Activated gamma-delta T cell (primary cell): ENCODE results near the gene EYS.
"Not testable (repeated sequence)": the region's sequence is repeated elsewhere in the genome, so short reads cannot be mapped to it uniquely, and the experiment has no call there.

ENCODE experiments used
- DNase-seq: peaks from one replicate; lab custom pipeline; 2025; lab: John Stamatoyannopoulos, UW

The EYS gene

GRCh38 chr6:63792736-63793464 lies 1914.1 kb downstream of the EYS start:
- DNase-seq = no peak

GRCh38 chr6:63790334-63790733 lies 1916.7 kb downstream of the EYS start:
- no peak for DNase-seq

DNA sequence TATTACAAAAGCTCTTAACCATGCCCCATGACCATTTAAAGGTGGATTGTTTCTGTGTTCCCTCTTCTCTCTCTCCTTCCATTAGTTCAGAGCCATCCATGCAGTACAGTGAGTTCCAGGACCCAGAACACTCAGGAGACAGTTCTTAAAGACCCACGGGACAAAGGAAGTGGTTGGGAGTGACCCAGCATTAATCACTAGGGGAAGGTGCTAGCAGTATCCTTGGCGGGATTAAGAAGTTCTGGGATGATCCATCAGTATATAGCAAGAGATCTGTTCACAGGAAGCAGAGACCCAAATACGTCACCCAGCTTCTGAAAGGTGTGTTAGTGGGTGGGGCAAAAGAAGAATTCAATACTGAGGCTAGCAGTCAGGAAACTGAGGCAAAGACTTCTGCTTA lies 1917.3 kb downstream of the EYS start:
- no peak for DNase-seq

DNA sequence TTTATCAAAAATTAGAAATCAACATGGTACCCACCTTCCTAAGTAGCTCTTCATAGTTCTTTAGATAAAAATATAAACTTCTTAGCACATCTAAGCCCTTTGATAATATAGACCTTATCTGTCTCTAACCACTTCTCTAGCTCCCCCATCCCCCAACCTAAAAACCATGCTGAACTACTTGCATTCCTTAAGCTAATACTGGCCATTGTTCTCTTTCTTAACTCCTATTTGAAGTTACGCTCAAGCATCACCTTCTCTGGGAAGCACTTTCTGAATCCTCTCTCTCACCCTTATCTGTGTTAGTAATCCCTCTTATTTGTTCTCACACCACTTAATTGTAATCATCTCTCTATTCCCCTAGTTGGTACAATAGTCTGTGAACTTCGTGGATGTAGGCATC lies 1918.5 kb downstream of the EYS start:
- DNase-seq = no peak

DNA sequence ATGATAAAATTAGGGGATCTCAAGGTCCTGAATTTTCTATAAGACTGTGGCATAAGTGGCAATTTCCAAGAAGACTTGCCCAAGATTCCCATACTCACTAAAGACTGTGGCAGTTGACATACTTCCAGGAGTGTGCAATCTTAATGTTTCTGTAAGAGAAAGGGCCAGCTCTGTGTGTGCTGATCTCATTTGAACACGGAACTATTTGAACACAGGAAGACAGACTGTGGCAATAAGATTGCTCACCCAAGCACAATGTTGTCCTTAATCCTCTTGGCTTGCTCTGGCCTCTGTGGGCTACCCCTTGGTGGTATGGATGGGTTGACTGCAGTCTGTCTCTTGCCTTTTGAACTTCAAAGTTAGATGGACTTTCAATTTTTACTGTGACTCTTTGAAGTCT lies 1920.0 kb downstream of the EYS start:
- no peak for DNase-seq

DNA sequence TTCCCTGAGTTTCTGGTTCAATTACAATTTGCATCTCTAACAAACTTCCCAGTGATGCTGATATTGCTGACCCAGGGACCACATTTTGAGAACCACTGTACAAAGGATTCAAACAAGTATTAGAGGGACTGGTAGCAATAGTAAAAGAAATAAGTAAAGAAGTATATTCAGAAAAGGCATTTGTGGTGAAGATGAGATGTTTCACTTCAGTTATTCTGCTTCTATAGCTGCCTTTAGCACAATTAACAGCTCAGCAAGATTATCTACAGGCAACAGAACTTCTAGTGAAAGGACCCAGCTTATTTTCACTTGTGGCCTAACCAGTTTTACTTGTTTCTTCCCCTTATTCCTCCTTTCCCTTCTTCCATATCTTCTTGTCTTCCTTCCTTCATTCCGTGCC lies 1922.0 kb downstream of the EYS start:
- no peak for DNase-seq

GRCh38 chr6:63783096-63783495 lies 1923.9 kb downstream of the EYS start:
- DNase-seq = no peak

DNA sequence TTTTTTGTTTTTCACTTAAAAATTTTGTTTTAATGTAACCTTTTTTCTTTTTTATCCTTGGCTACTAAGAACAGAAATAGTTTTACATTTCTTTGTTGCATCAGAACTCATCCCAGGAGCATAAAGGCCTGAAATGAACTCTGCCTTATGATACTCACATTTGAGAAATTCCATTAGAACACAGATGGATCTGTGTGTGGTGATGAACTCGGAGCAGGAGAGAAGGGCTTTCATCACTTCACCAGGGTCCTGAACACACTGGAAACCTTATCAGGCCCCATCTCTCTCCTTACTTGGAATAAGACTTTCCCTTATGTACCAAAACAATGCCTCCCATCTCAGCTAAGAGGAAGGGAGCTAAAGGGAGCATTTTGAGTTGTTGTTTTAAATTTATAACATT lies 1932.1 kb downstream of the EYS start:
- no peak for DNase-seq

DNA sequence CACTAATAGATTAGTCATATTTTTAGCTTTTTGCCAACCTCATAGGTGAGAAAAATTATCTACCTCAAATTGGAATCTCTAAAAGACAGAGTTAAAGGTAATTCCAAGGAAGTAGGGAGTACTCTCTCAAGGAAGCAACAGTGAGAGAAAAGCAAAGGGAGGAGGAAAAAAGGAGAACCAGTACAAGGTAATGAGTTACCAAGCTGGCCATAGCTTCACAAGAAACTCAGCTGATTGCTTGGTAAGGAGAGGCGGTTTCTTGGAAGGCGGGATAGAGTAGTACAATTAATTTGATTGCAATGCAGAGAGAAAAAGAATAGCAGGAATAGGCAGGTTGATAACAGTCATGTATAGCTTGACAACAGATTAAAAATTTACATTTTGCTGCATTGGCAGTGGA lies 1933.8 kb downstream of the EYS start:
- DNase-seq = no peak

- no peak for DNase-seq
These were observed 1941.2 kb downstream of the EYS start for GRCh38 chr6:63765828-63766227.

DNA sequence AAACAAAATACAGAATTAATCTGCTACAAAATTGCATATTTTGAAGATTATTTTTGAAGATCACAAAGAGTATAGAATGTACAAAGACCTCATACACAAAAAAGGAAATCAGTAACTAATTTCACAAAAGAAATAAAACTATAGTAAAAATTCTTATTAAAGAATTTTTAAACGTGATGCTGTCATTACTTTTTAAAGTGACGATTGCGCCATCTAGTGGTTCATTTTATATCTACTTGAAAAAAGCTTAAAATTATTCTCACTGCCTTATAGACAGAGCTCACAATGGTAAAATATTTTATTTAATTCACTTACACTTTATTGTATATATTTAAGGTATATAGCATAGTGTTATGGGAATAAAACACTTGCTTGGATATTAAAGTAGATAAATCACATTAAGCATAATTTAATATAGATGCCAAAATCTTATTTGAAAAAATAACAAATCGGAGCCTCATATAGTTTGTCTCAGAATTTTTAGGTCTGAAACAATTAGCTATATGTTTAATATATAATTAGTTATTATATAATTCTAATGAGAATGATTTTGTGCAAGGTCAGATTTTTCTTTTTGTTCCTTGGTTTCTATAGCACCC lies 1942.6 kb downstream of the EYS start:
- DNase-seq = no peak

GRCh38 chr6:63760199-63760598 lies 1946.8 kb downstream of the EYS start:
- no peak for DNase-seq

DNA sequence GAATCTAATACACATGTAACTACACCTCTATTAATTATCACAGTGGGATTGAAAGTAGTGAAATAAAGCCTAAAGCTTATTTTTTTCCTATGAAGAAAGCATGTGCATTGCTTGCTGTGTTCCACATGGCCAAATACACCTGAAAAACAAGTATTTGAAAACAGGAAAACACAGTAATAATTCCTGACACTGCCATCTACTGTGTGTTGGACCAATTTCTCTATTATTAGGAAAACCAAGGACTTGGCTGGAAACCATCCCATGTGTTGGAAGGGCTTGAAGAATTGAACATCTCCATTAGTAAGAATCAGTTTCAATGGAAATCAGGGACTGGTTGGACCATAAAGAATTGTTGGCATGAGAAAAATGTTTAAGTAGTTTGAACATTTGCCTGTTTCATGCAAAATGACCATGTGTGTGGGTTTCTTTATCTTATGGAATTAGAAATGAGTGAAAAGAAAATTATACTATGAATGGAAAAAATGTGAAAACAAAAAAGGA lies 1947.4 kb downstream of the EYS start:
- no peak for DNase-seq

DNA sequence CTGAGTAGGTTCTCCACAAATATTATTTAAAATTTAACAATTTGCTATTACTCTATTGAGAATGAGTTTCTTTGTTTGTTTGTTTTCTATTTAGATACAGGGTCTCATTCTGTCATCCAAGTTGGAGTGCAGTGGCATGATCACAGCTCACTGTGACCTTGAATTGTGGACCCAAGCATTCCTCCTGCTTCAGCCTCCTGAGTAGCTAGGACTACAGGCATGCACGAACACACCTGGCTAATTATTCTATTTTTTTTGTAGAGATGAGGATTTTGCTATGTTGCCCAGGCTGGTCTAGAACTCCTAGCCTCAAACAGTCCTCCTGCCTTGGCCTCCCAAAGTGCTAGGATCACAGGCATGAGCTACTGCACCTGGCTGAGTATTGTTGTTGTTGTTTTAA lies 1949.2 kb downstream of the EYS start:
- DNase-seq = no peak

GRCh38 chr6:63757275-63757674 lies 1949.8 kb downstream of the EYS start:
- DNase-seq = not testable (repeated sequence)

- DNase-seq = no peak
These were observed 1956.6 kb downstream of the EYS start for GRCh38 chr6:63750400-63750799.

GRCh38 chr6:63745784-63746183 lies 1961.2 kb downstream of the EYS start:
- no peak for DNase-seq

- no peak for DNase-seq
These were observed 1962.2 kb downstream of the EYS start for GRCh38 chr6:63744810-63745209.

DNA sequence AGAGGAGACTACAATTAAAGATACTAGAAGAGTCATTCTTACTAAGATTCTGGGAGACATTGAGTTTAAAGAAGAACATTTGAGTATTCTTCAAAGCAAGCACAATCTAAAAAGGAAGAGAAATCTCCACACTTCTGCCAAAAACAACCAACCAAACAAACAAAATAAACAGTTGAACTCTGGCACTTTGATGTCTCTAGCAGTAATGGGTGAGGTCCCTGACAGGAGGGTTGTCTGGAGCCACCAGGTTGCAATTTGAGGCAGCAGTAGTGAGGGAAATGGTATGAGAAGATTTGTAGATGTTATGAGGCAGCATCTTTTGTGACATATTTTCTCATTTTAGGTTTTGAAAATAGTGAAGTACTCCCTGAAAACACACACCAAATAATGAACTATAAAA lies 1963.3 kb downstream of the EYS start:
- DNase-seq = no peak

DNA sequence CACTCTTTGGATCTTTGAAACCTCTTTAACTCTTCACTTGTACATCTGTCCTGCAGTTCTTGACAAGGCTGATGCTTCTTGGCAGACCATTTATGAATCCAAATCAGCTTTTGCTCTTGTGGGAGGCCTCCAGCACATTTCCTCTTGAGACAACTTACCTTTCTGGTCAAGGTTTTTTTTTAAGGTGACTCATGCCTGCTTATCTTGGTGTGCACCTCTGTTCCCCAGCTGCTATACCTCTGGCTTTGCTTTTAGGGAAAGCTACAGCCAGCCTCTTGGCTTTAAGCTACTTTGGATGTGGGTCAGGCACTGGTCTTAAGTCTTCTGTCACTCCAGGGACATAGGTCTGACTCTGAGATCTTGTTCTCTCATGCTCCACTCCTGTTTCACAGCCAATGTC lies 1965.0 kb downstream of the EYS start:
- no peak for DNase-seq

- no peak for DNase-seq
These were observed 1966.3 kb downstream of the EYS start for GRCh38 chr6:63740709-63741108.

GRCh38 chr6:63739094-63739687 lies 1967.8 kb downstream of the EYS start:
- no peak for DNase-seq

DNA sequence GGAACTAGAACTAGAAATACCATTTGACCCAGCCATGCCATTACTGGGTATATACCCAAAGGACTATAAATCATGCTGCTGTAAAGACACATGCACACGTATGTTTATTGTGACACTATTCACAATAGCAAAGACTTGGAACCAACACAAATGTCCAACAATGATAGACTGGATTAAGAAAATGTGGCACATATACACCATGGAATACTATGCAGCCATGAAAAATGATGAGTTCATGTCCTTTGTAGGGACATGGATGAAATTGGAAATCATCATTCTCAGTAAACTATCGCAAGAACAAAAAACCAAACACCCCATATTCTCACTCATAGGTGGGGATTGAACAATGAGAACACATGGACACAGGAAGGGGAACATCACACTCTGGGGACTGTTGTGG lies 1968.8 kb downstream of the EYS start:
- DNase-seq = not testable (repeated sequence)
